A673 (cell line): Measurements from ENCODE around the gene EXOC4.

Source experiments
- EZH2 ChIP-seq: fragments of 200-600 bp; sonication (generic); IDR thresholded peaks from 2 replicates; pipeline ENCODE4 v1.6.1; 2017; ENCODE audit warnings: borderline replicate concordance, low read depth, mild to moderate bottlenecking, mixed read lengths, antibody characterized with exemption, low read length; ENCODE audit not compliant: poor library complexity, severe bottlenecking
- TF ChIP-seq, protein P1 (sequence below): fragments of 300-800, 200-600 bp; sonication (generic); conservative IDR thresholded peaks from 2 replicates; pipeline ENCODE4 v1.5.1; 2017; ENCODE audit warnings: low read depth, mild to moderate bottlenecking, antibody characterized with exemption, low read length, moderate library complexity, mixed read lengths

DNA sequence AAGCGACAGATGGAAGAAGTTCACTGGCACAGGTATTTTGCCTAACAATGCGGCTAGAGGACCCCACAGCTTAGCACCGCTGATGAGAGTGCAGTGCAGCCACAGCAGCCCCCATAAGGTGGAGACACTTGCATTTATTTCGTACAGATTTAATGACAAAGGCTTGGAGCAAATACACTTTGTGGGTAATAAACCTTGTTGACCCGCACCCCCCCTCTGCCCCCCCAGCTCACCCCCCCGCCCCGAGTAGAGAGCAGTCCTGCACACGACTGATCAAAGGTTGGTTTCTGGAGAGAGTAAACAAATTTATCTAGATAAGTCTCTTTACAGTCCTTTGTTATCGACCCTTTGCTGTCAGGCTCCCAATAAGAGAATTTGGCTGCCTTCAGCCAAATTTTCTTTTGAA is 777.6 kb downstream of the EXOC4 start:
- TF ChIP-seq, protein P1, sequence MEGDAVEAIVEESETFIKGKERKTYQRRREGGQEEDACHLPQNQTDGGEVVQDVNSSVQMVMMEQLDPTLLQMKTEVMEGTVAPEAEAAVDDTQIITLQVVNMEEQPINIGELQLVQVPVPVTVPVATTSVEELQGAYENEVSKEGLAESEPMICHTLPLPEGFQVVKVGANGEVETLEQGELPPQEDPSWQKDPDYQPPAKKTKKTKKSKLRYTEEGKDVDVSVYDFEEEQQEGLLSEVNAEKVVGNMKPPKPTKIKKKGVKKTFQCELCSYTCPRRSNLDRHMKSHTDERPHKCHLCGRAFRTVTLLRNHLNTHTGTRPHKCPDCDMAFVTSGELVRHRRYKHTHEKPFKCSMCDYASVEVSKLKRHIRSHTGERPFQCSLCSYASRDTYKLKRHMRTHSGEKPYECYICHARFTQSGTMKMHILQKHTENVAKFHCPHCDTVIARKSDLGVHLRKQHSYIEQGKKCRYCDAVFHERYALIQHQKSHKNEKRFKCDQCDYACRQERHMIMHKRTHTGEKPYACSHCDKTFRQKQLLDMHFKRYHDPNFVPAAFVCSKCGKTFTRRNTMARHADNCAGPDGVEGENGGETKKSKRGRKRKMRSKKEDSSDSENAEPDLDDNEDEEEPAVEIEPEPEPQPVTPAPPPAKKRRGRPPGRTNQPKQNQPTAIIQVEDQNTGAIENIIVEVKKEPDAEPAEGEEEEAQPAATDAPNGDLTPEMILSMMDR, result no peak
- no peak for TF ChIP-seq EZH2
